ENCODE measurements around the gene BRWD1.

BRWD1 gene

GRCh38 chr21:39182016-39182415, 131.4 kb downstream of the BRWD1 start:
- Histone ChIP-seq H3K4me2 (ENCODE audit: low read length) (peak overlapping the region; percentile 92), H3K9me3 (ENCODE audit: control insufficient read depth, insufficient read depth, low read length) (no peaks in the 10 kb centered on the region), H4K20me1 (ENCODE audit: control insufficient read depth, insufficient read depth, low read depth, low read length) (no peaks in the 10 kb centered on the region; the same call in 1 of the 2 replicates), H3K36me3 (ENCODE audit: control insufficient read depth, low read length) (peaks cover 47% of the 10 kb centered on the region), H3K79me2 (ENCODE audit: control insufficient read depth, low read length) (peaks cover 35% of the 10 kb centered on the region), H3K27me3 (ENCODE audit: control insufficient read depth, low read length) (no peaks in the 10 kb centered on the region), H3K27ac (ENCODE audit: low read depth, low read length) (no peak overlapping the region), H3K4me3 (ENCODE audit: low read length) (peak overlapping the region; percentile 91), H3K9me2 (replicated peaks; ENCODE audit: control insufficient read depth, low read length) (no peaks in the 10 kb centered on the region), H3K4me1 (ENCODE audit: control insufficient read depth, low read length) (peaks cover 46% of the 10 kb centered on the region), H3F3A (ENCODE audit: control insufficient read depth, insufficient read depth) (peaks cover 26% of the 10 kb centered on the region)
- TF ChIP-seq CTCF (IDR thresholded peaks at IDR 0.05; ENCODE audit: low read depth, low read length, poor library complexity, severe bottlenecking) (no peak), EZH2phosphoT487 (IDR thresholded peaks at IDR 0.05; ENCODE audit: borderline replicate concordance, low read length) (no peak)

- TF ChIP-seq EZH2phosphoT487 (IDR thresholded peaks at IDR 0.05; ENCODE audit: borderline replicate concordance, low read length) (no peak), CTCF (IDR thresholded peaks at IDR 0.05; ENCODE audit: low read depth, low read length, poor library complexity, severe bottlenecking) (no peak)
- no peaks in the 10 kb centered on the region; the same call in 1 of the 2 replicates for H4K20me1 ChIP-seq (ENCODE audit: control insufficient read depth, insufficient read depth, low read depth, low read length)
- H3K9me3 ChIP-seq (ENCODE audit: control insufficient read depth, insufficient read depth, low read length): no peaks in the 10 kb centered on the region
- peak overlapping the region; percentile 92 for H3K4me2 ChIP-seq (ENCODE audit: low read length)
- peaks cover 35% of the 10 kb centered on the region for H3K79me2 ChIP-seq (ENCODE audit: control insufficient read depth, low read length)
- H3K27ac ChIP-seq (ENCODE audit: low read depth, low read length): no peak overlapping the region
- H3K36me3 ChIP-seq (ENCODE audit: control insufficient read depth, low read length): peaks cover 53% of the 10 kb centered on the region
- no peaks in the 10 kb centered on the region for H3K27me3 ChIP-seq (ENCODE audit: control insufficient read depth, low read length)
- H3F3A ChIP-seq (ENCODE audit: control insufficient read depth, insufficient read depth): peaks cover 19% of the 10 kb centered on the region
- no peaks in the 10 kb centered on the region for H3K9me2 ChIP-seq (replicated peaks; ENCODE audit: control insufficient read depth, low read length)
- peaks cover 39% of the 10 kb centered on the region for H3K4me1 ChIP-seq (ENCODE audit: control insufficient read depth, low read length)
- peak overlapping the region; percentile 91 for H3K4me3 ChIP-seq (ENCODE audit: low read length)
These were observed 132.1 kb downstream of the BRWD1 start for GRCh38 chr21:39181205-39181818.

DNA sequence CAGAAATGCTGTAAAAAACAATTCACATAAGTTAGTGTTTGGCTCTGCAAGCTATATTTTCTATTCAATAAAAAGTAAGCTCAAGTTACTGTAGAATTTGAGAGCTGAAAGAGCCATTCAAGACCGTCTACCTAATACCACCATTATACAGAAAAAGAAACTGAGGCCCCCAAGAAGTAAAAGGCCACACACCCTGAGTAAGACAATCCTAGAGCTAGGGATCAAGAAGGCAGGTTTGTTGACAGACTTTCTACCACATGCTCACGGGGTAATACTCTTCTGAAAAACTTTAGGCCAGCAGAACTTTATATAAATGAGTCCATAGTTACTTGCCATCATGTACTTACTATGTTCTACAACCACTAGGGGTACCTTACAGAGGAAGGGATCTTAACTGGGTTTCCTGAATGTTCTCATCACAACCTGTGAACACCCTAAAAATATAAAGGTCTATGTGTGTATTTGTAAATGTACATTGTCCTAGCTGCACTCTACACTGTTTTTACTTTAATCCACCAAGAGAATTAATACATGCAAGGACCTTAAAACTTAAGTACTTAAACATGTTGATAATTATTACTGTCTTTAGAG, 132.9 kb downstream of the BRWD1 start:
- Histone ChIP-seq H3K36me3 (ENCODE audit: control insufficient read depth, low read length) (peaks cover 60% of the 10 kb centered on the region), H3K4me3 (ENCODE audit: low read length) (no peak overlapping the region), H3K27ac (ENCODE audit: low read depth, low read length) (no peak overlapping the region), H3K4me1 (ENCODE audit: control insufficient read depth, low read length) (peaks cover 31% of the 10 kb centered on the region), H3K9me2 (replicated peaks; ENCODE audit: control insufficient read depth, low read length) (no peaks in the 10 kb centered on the region), H3K27me3 (ENCODE audit: control insufficient read depth, low read length) (no peaks in the 10 kb centered on the region), H3K79me2 (ENCODE audit: control insufficient read depth, low read length) (peaks cover 36% of the 10 kb centered on the region), H3K9me3 (ENCODE audit: control insufficient read depth, insufficient read depth, low read length) (no peaks in the 10 kb centered on the region), H4K20me1 (ENCODE audit: control insufficient read depth, insufficient read depth, low read depth, low read length) (peaks cover under 1% of the 10 kb centered on the region), H3K4me2 (ENCODE audit: low read length) (peak overlapping the region; percentile 92; the same call in 1 of the 2 replicates), H3F3A (ENCODE audit: control insufficient read depth, insufficient read depth) (peaks cover 16% of the 10 kb centered on the region)
- no peak for TF ChIP-seq EZH2phosphoT487 (IDR thresholded peaks at IDR 0.05; ENCODE audit: borderline replicate concordance, low read length)
- TF ChIP-seq CTCF (IDR thresholded peaks at IDR 0.05; ENCODE audit: low read depth, low read length, poor library complexity, severe bottlenecking): peak; percentile 54
